Breast epithelium (tissue), 4 donors: ENCODE measurements around the gene DST. TPM values are rescaled to one million over a fixed set of nuclear protein-coding genes. Genes with fewer than 3 reads are reported as not detected.

Experiments
- DNase-seq, 2 donors: peaks; one replicate each; pipeline ENCODE4 v3.0.0-alpha.2; 2019; ENCODE audit warnings: low spot score in 2 of 2
- H3K27ac ChIP-seq, 2 donors: fragments of 200-600 bp; sonication (generic) in 1 of 2; one replicate each; pipeline ENCODE4 v1.5.1; 2016 to 2019; ENCODE audit warnings: mild to moderate bottlenecking in 1 of 2
- H3K27me3 ChIP-seq, 2 donors: fragments of 200-600 bp; sonication (generic) in 1 of 2; one replicate each; pipeline versions ENCODE4 v1.5.1 to v1.6.0; 2017 to 2019; ENCODE audit warnings: control low read depth in 1 of 2, mild to moderate bottlenecking in 1 of 2
- H3K36me3 ChIP-seq: fragments of 200-600 bp; one replicate; pipeline ENCODE4 v1.5.1; 2019
- H3K4me1 ChIP-seq, 2 donors: fragments of 200-600 bp; sonication (generic); one replicate each; pipeline ENCODE4 v1.5.1; 2016 to 2019; ENCODE audit warnings: control low read depth in 1 of 2
- H3K4me3 ChIP-seq, 3 donors: fragments of 200-600 bp; sonication (generic); 1 replicate in 2 of 3; 2 replicates in 1 of 3; pipeline ENCODE4 v1.5.1; 2016 to 2019; ENCODE audit warnings: mild to moderate bottlenecking in 3 of 3, moderate library complexity in 2 of 3
- H3K9me3 ChIP-seq, 2 donors: fragments of 200-600 bp; sonication (generic) in 1 of 2; one replicate each; pipeline ENCODE4 v1.5.1; 2016 to 2019; ENCODE audit warnings: control low read depth in 1 of 2
- CTCF ChIP-seq, 3 donors: fragments of 450-650 bp; IDR thresholded peaks; one replicate each; pipeline ENCODE4 v1.5.1; 2016 to 2017; ENCODE audit warnings: antibody characterized with exemption in 3 of 3, mild to moderate bottlenecking in 3 of 3, moderate library complexity in 3 of 3
- POLR2A ChIP-seq: fragments of 450-650 bp; IDR thresholded peaks from one replicate; pipeline ENCODE4 v1.6.1; 2016; ENCODE audit warnings: antibody characterized with exemption, mild to moderate bottlenecking, moderate library complexity
- POLR2AphosphoS5 ChIP-seq, 3 donors: sonication (generic); formaldehyde crosslinking; IDR thresholded peaks; one replicate each; pipeline ENCODE4 v1.6.1; 2017; ENCODE audit warnings: antibody characterized with exemption in 3 of 3
- intact Hi-C: fragments of 100-400 bp; cut with DNase I; formaldehyde crosslinking; loops from one replicate; pipeline ENCODE4 v1.15.1; 2023; ENCODE audit warnings: low total_unique reads
- total RNA-seq, 3 donors: library from RNA; depleted of rRNA; stranded (reverse); fragments of >200 nt; gene quantifications; one replicate each; pipeline ENCODE4 v1.1.0, GENCODE V29; 2016

Gene DST
- total RNA-seq, 3 donors from 2014 or later, result 272 to 1,354 (median 700) TPM

GRCh38 chr6:56520218-56520617 lies 122.5 kb downstream of the DST start:
- H3K4me1 ChIP-seq, result no peaks in the 10 kb centered on the region
- TF ChIP-seq POLR2AphosphoS5 (IDR thresholded peaks at IDR 0.05) (no peak), POLR2A (no peak), CTCF (IDR thresholded peaks at IDR 0.05) (no peak)

GRCh38 chr6:56518995-56519767 lies 123.5 kb downstream of the DST start:
- Histone ChIP-seq H3K4me1 (no peaks in the 10 kb centered on the region), H3K9me3 (no peaks in the 10 kb centered on the region), H3K4me3 (no peak overlapping the region), H3K36me3 (no peaks in the 10 kb centered on the region), H3K27ac (no peak overlapping the region), H3K27me3 (no peaks in the 10 kb centered on the region)
- TF ChIP-seq POLR2AphosphoS5 (IDR thresholded peaks at IDR 0.05), result no peak
- TF ChIP-seq CTCF (IDR thresholded peaks at IDR 0.05), result no peak
- intact Hi-C loops, result no loop called here
- no peak for DNase-seq

More at GRCh38 chr6:56520218-56520617, 122.5 kb downstream of the DST start:
- Histone ChIP-seq H3K4me3 (no peak overlapping the region), H3K36me3 (no peaks in the 10 kb centered on the region), H3K27ac (no peak overlapping the region), H3K27me3 (no peaks in the 10 kb centered on the region), H3K9me3 (no peaks in the 10 kb centered on the region)
- intact Hi-C loops, result no loop called here
- no peak for DNase-seq

- Histone ChIP-seq H3K36me3 (no peaks in the 10 kb centered on the region), H3K27me3 (no peaks in the 10 kb centered on the region), H3K27ac (no peak overlapping the region), H3K9me3 (no peaks in the 10 kb centered on the region), H3K4me3 (no peak overlapping the region), H3K4me1 (no peaks in the 10 kb centered on the region)
- DNase-seq, result no peak
- no peak for TF ChIP-seq POLR2A
- no peak for TF ChIP-seq POLR2AphosphoS5 (IDR thresholded peaks at IDR 0.05)
- no peak for TF ChIP-seq CTCF (IDR thresholded peaks at IDR 0.05)
- intact Hi-C loops, result no loop called here
These were observed 125.4 kb downstream of the DST start for GRCh38 chr6:56517155-56517745.

- DNase-seq, result no peak
- no peak for TF ChIP-seq POLR2AphosphoS5 (IDR thresholded peaks at IDR 0.05)
- no peak for TF ChIP-seq POLR2A
- no peak for TF ChIP-seq CTCF (IDR thresholded peaks at IDR 0.05)
- H3K27ac ChIP-seq, result no peak overlapping the region
- no peak overlapping the region for H3K4me3 ChIP-seq
- H3K9me3 ChIP-seq, result no peaks in the 10 kb centered on the region
- intact Hi-C loops, result no loop called here
- no peaks in the 10 kb centered on the region for H3K27me3 ChIP-seq
- no peaks in the 10 kb centered on the region for H3K4me1 ChIP-seq
- H3K36me3 ChIP-seq, result no peaks in the 10 kb centered on the region
These were observed 126.7 kb downstream of the DST start for GRCh38 chr6:56516003-56516402.
